DND-41 (cell line): ENCODE data around the gene ESR2.

ENCODE experiments used
- EZH2 ChIP-seq: IDR thresholded peaks from 3 replicates; pipeline ENCODE4 v1.6.1; 2012; ENCODE audit warnings: borderline replicate concordance, low read depth, mild to moderate bottlenecking, moderate library complexity, low read length, inconsistent platforms; ENCODE audit not compliant: severe bottlenecking
- TF ChIP-seq, protein P1 (sequence below): IDR thresholded peaks from 2 replicates; pipeline ENCODE4 v1.5.1; 2012; ENCODE audit warnings: borderline replicate concordance, low read length, moderate library complexity, mild to moderate bottlenecking; ENCODE audit not compliant: poor library complexity, severe bottlenecking; ENCODE audit errors: extremely low read depth

DNA sequence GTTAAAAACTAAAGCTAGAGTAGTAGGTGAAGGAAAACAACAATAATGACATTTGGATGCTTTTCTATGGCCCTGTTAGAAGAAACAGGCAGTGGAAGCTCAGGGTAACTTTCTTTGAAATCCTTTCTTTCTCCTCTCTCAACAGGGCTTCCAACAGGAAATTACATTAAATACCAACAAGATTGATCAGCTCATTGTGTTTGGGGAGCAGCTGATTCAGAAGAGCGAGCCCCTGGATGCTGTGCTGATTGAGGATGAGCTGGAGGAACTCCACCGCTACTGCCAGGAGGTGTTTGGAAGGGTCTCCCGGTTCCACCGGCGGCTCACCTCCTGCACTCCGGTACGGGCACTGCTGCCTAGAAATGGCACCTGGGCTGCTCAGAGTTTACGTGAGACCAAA lies 81.5 kb downstream of the ESR2 start:
- TF ChIP-seq, protein P1, sequence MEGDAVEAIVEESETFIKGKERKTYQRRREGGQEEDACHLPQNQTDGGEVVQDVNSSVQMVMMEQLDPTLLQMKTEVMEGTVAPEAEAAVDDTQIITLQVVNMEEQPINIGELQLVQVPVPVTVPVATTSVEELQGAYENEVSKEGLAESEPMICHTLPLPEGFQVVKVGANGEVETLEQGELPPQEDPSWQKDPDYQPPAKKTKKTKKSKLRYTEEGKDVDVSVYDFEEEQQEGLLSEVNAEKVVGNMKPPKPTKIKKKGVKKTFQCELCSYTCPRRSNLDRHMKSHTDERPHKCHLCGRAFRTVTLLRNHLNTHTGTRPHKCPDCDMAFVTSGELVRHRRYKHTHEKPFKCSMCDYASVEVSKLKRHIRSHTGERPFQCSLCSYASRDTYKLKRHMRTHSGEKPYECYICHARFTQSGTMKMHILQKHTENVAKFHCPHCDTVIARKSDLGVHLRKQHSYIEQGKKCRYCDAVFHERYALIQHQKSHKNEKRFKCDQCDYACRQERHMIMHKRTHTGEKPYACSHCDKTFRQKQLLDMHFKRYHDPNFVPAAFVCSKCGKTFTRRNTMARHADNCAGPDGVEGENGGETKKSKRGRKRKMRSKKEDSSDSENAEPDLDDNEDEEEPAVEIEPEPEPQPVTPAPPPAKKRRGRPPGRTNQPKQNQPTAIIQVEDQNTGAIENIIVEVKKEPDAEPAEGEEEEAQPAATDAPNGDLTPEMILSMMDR = no peak
- TF ChIP-seq EZH2 = no peak
